HG03039 (cell line): ENCODE measurements around the gene ABLIM3.
"Not testable (repeated sequence)": the region's sequence is repeated elsewhere in the genome, so short reads cannot be mapped to it uniquely, and the experiment has no call there.

Source experiments
- ATAC-seq: cut with Tn5 transposase; IDR thresholded peaks from one replicate; pipeline ENCODE4 v1.9.1; 2021; ENCODE audit warnings: mild to moderate bottlenecking, moderate library complexity; ENCODE audit not compliant: unreplicated experiment

The ABLIM3 gene

GRCh38 chr5:149185067-149185466 lies 43.8 kb downstream of the ABLIM3 start:
- no peak for ATAC-seq

DNA sequence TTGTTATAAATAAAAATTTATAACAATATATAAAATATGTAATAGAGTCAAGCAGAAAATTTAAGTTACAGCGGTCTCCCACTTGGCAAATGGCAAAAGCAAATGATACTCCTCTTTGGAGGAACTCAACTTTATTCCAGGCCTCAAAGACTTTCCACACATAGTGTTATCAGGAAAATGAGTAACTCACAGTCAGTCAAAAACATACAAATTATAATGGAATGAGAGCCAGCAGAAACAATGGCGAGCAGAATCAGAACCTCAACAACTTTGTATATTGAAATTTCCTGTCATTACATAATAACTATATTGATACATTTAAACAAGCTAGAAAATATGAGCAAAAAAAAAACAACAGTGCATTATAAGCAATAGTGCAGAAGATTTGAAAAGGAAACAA lies 45.2 kb downstream of the ABLIM3 start:
- no peak for ATAC-seq

- ATAC-seq: not testable (repeated sequence)
Observed at GRCh38 chr5:149187617-149188016, 46.3 kb downstream of the ABLIM3 start.

GRCh38 chr5:149188383-149188782 lies 47.1 kb downstream of the ABLIM3 start:
- no peak for ATAC-seq

DNA sequence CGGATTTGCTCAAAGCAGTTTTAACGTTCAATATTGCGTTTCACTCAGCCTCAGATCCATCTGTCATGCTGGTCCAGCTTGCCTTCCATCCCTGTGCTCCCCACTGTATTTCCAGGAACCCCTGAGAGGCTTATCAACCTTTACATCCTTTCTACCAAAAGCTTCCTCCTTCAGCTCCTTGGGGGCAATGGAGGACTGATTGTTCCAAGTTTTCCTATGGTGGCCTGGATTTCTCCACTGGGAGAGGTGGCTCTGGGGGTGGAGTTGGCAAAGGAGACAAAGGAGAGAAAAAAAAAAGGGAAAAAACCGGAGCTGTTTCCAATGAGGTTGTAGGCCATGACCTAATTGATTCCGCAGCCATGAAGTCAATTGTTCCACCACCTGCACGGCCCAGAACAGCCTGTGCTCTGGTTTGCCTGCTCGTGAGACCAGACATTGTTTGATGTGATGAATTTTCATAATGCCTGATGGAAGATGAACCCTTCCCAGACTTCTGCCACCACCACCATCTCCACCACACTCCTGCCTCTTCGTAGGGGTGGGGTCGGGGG lies 54.1 kb downstream of the ABLIM3 start:
- no peak for ATAC-seq

- no peak for ATAC-seq
Observed at GRCh38 chr5:149195962-149196361, 54.7 kb downstream of the ABLIM3 start.

DNA sequence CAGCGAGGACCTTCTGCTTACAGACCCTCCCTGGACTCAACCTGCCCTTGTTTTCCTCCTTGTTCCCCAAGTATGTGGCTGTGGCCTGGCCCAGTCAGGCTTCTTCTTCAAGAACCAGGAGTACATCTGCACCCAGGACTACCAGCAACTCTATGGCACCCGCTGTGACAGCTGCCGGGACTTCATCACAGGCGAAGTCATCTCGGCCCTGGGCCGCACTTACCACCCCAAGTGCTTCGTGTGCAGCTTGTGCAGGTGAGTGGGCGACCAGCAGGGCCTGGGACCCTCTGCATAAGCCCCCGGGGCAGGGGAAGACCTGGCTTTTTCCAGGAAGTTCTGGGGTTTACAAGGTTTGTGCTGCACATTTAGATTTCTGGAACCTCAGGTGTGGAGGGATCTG lies 56.9 kb downstream of the ABLIM3 start:
- ATAC-seq: no peak

DNA sequence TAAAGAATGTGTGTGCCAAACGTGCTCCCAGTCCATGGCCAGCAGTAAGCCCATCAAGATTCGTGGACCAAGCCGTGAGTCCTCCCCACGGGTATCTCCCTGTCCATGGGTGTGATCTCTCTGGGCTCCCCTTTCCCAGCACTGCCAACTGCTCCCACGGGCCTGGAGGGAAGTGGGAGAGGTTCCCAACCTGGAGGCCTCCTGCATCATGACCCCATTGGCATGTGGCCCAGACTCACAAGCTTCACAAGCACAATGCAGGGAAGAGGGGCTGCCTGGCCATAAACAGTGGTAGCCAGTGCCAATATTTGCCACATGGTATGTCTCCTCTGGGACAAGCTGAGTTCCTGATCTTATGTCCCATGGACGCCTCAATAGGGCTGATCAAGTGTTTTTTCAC lies 59.1 kb downstream of the ABLIM3 start:
- no peak for ATAC-seq

- ATAC-seq: no peak
Observed at GRCh38 chr5:149201121-149201637, 59.9 kb downstream of the ABLIM3 start.

DNA sequence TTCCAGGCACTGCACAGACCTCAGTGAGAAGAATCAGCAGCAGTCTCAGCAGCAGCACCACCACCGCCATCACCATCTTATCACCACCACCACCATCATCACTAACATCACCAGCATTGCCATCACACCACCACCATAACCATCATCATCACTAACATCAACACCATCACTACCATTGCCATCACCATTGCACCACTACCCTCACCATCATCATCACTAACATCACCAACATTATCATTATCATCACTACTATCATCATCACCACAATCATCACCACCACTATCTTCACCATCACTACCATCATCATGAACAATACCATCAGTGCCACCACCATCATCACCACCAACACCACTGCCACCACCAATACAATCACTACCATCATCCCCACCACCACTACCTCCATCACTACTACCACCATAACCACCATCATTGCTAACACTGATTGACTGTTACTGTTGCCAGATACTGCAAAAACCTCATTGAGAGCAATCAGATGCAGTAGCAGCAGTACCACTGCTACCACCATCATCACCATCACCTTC lies 61.7 kb downstream of the ABLIM3 start:
- ATAC-seq: no peak

DNA sequence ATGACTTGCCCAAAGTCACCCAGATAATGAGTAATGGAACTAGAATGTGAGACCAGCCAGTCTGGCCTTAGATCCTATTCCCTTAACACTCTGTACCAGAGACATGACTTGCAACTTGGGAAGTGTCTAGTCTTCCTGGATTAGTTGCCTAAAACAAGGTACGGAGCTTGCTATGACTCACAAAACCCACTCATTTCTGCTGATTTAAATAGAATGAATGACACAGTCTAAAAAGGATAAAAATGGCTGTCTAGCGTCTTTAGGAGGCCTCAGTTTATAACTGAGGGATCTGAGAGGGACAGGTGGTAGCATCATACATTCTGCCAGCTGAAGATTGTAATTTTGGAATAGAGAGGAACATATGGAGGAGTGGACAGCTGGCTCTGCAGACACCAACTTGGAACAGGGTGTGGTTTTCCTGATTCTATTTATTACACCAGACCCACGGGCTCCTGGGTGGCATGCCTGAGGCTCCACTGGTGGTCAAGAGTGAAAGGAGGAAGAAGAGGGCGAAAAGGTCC lies 62.7 kb downstream of the ABLIM3 start:
- ATAC-seq: no peak

DNA sequence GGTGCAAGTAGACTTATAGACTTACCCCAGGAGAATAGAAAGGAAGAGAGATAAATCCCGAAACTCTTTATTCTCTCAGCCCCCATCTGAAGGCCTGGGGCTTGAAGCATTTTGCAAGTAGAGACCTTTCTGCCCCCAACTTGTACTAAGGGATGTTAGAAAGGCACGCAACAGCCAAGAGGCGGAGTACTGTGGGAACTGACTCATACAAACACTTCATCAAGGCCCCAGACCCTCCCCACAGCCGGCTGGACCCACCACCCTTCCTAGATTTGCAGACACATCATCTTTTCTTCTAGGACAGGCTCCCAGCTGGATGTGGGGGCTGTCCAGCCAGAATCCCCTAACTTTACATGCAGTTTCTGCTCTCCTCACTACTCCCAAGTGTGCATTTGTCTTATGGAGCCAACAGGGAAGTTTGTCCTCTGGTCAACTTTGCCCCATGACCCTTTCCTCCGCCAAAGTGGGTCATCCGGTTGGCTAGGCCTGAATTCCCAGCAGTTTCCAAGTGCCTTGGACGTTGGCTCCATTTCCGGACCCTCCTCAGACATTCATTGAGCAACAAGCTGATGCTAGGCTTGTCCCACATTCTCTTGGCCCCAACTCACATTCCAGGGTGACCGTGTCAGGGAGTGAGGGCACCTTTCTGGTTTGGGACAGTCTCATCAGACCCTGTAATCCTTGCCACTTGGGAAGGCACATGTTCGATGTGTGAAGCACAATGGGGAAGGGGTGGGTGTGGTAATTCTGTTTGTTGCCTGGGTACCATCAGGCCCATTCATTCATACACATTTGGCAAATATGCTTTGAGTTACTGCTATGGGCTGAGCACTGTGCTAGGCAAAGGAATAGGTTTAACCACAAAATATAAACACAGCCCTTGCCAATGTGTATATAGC lies 64.6 kb downstream of the ABLIM3 start:
- ATAC-seq: no peak

DNA sequence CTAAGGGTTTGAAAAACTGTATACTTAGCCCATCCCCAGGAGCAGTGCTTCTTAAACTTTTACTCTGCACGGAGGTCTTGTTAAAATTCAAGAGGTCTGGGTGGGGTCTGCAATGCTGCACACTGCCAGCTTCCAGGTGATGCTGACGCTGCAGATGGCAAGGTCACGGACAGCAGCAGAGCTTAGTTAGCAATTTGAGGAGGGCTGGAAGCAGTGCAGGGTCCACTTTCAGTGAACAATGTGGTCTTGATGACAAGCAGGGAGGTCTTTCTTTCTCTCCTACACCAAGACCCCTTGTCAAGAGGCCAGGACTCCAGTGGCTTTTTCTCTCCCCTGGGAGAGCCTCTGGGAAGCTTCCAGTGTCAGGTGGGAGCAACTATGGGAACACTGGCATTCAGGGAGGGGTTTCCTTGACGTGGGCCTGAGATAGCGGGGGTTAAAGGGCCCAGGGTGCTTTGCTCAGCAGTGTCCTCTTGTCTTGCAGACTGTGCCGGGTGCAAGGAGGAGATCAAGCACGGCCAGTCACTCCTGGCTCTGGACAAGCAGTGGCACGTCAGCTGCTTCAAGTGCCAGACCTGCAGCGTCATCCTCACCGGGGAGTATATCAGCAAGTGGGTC lies 65.3 kb downstream of the ABLIM3 start:
- ATAC-seq: no peak

DNA sequence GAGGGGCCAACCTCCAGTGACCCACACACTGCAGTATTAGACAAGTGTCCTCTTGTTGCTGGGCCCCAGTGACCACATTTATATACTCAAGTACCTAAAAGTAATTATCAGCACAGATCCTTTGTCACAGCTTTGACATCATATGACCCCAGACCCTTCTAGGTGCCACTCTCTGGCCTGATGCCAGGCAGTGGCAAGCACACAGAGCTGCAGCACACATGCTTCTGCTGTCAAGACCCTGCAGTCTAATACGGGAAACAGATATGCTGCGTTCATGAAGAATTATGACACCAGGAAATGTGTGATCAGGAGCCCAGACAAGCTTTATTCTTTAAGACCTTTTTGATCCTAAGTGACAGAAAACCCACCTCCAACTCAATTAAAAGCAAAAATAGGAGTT lies 66.5 kb downstream of the ABLIM3 start:
- ATAC-seq: no peak

DNA sequence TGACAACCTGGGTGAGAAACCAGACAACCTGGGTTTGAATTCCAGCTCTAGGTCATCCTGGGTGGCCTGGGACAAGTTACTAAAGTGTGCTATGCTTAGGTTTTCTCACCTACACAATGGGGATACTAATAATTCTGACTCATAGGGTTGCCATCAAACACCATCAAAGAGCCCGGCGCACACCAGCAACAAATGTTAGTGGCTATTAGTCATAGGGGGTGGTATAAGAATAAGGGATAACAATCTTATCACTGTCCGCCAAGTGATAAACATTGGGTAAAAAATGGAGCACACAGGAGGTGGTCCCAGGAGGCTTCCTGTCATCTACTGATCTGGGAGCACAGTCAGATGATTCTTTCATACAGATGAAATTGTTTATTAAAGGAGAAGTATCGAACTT lies 68.9 kb downstream of the ABLIM3 start:
- no peak for ATAC-seq

DNA sequence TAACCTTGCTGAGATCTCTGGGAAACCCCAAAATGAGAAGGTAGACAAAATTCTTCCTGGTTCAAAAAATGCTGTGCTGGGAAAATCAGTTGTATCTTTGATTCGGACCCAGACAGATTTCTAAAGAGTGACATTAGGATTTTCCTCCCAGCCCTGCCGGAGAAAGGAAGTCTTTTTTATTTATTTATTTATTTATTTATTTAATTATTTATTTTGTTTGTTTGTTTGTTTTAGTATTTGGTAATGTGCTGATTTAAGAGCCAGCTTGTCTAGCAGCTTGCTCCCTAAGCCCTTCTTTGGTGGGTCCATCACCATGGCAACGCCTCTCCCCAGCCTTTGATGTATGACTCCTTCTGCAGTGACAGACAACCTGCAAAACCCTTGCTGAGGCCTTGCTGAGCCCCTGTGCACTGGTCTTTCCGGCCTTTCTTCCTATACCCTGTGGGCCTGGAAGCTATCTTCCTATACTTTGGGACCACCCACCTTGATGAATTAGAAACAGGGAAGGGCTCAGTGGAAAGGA lies 69.7 kb downstream of the ABLIM3 start:
- ATAC-seq: no peak

DNA sequence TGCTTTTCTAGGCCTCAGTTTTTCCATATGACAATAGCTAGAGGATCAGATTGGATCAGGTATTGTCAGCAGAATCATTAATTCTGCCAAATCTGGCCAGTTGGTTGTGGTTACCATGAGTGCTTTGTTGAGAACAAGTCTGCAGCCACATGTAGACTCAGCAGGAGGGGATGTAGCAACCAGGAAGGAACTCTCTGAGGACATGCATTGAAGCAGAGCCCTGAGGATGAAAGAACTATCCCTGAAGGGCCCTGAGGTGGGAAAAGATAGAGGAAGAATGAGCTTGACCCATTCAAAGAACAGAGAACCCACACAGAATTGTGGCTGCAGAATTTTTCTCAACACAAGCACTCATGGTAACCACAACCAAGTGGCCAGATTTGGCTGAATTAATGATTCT lies 70.3 kb downstream of the ABLIM3 start:
- no peak for ATAC-seq

GRCh38 chr5:149212198-149212951 lies 71.1 kb downstream of the ABLIM3 start:
- ATAC-seq: no peak

- ATAC-seq: no peak
Observed at GRCh38 chr5:149213264-149213880, 72.1 kb downstream of the ABLIM3 start.

GRCh38 chr5:149215478-149216090 lies 74.3 kb downstream of the ABLIM3 start:
- no peak for ATAC-seq
